ENCODE results near the gene CHST9. TPM values are rescaled to one million over a fixed set of nuclear protein-coding genes. Genes with fewer than 3 reads are reported as not detected.

CHST9 gene
- total and polyA plus RNA-seq, 12 donors: 0.22 to 11.8 (median 4.0) TPM

DNA sequence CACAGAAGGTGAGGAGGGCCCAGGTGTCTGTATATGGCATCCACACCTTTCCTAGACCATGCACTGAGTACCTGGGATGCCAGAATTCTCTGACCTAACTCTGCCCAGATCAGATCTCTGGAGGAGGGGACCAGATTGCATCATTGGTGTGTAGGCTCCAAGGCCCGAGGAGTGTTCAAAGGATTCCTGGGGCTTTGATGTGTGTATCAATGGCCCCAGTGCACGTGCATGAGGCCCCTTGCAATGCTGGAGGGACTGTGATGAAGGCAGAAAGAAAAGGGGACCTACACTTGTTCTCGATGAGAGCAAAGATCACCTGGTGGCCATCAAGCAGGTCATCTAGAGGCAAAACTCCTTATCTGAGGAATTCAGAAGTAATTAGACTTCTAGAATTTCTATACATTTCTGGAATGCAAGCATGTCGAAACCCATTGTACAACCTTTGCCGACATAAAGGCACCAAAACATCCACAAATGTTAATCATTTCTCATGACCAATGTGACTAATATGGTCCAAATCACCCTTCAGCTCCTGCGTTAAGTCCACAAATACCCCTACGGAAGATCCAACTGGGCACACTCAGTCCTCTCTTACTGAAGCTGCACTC lies 123.5 kb downstream of the CHST9 start:
- H3K27me3 ChIP-seq: no peaks in the 10 kb centered on the region
- intact Hi-C loops (cut with DNase I): loop anchor here in 2 of 10 donors (5.0 to 10.0 kb wide), 2 partner anchors 76 to 83 kb away; no protein-coding TSS in a partner anchor
- H3K9me3 ChIP-seq: no peaks in the 10 kb centered on the region
- DNase-seq: no peak
- no peak for ATAC-seq
- H3K4me3 ChIP-seq: no peak overlapping the region
- peaks cover 0 to 22% (median 5%) of the 10 kb centered on the region in 9 donors for H3K4me1 ChIP-seq
- WGBS, 2 donors: 83 to 85% methylated on average over 7 of the region's 7 CpGs
- H3K36me3 ChIP-seq: no peaks in the 10 kb centered on the region
- no peak overlapping the region for H3K27ac ChIP-seq
- TF ChIP-seq, protein P1, sequence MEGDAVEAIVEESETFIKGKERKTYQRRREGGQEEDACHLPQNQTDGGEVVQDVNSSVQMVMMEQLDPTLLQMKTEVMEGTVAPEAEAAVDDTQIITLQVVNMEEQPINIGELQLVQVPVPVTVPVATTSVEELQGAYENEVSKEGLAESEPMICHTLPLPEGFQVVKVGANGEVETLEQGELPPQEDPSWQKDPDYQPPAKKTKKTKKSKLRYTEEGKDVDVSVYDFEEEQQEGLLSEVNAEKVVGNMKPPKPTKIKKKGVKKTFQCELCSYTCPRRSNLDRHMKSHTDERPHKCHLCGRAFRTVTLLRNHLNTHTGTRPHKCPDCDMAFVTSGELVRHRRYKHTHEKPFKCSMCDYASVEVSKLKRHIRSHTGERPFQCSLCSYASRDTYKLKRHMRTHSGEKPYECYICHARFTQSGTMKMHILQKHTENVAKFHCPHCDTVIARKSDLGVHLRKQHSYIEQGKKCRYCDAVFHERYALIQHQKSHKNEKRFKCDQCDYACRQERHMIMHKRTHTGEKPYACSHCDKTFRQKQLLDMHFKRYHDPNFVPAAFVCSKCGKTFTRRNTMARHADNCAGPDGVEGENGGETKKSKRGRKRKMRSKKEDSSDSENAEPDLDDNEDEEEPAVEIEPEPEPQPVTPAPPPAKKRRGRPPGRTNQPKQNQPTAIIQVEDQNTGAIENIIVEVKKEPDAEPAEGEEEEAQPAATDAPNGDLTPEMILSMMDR (IDR thresholded peaks at IDR 0.05): no peak

DNA sequence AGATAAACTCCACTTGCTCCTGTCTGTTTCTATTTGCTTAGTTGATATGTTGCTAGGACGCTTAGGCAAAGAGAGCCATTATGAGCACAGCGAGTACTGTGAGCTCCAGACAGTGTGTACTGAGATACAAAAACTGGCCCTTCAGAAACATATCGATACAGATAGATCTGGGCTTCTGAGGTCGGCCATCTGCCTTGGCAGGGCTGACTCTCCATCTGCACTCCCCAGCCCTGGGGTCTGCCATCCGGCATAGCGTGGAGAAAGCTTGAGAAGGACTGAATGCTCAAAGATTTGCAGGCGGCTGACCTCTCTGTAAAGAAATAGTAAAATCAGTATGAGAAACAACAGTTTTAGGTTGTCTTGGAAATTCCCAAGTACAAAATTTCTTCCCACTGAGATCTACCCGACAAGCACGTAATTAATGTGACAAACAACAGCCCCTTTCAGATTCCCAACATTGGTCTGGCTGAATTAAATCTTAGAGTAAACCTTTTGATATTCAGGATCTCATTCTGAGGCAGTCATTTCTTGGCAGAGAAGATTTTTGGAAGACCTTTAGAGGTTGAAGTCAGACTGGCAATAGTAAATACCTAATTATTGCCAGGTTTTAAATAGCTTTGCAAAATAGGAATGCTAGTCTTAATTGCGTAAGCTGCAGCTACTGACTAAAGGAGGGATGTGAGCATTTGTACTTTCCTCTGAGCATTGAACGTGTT lies 127.4 kb downstream of the CHST9 start:
- no peaks in the 10 kb centered on the region for H3K27me3 ChIP-seq
- 33 to 39% methylated on average over 11 of the region's 11 CpGs for WGBS, 2 donors
- H3K9me3 ChIP-seq: no peaks in the 10 kb centered on the region
- TF ChIP-seq, protein P1 (IDR thresholded peaks at IDR 0.05): no peak
- H3K36me3 ChIP-seq: no peaks in the 10 kb centered on the region
- H3K4me1 ChIP-seq: peaks cover 0 to 19% (median 12%) of the 10 kb centered on the region in 9 donors
- H3K4me3 ChIP-seq: peak overlapping the region in 8 of 10 donors; percentile 1 to 38 (median 10)
- intact Hi-C loops (cut with DNase I): loop anchor here in 2 of 10 donors (5.0 kb wide), 1 partner anchor 85 kb away; no protein-coding TSS in a partner anchor
- ATAC-seq (peak; percentile 73 to 97 (median 94)), DNase-seq (peak in 1 of 2 donors; percentile 23)
- H3K27ac ChIP-seq: peak overlapping the region; percentile 70 to 97 (median 88)

DNA sequence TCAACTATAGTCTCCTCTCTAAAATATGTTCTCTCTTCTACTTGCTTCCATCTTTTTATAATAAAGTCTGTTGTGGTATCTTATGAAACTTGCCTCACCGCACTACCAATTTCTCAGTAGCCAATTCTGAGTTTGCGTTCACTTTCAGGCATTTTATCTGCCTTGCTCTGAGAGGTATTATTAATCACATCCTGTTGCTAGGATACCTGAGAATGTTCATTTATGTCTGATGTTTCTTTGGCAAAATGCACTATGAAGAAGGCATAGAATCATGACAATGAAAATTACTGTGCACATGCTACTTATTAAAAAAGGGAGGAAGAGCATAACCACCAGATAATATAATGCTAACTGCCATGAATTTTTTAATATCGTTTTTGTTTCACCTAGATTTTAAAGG lies 130.2 kb downstream of the CHST9 start:
- H3K4me1 ChIP-seq: peaks cover 0 to 19% (median 11%) of the 10 kb centered on the region in 9 donors
- ATAC-seq (no peak), DNase-seq (no peak)
- TF ChIP-seq, protein P1 (IDR thresholded peaks at IDR 0.05): no peak
- peak overlapping the region in 1 of 10 donors; percentile 13 for H3K27ac ChIP-seq
- peaks cover 0 to 9% (median 0%) of the 10 kb centered on the region in 11 donors for H3K9me3 ChIP-seq
- H3K36me3 ChIP-seq: no peaks in the 10 kb centered on the region
- no peak overlapping the region for H3K4me3 ChIP-seq
- H3K27me3 ChIP-seq: no peaks in the 10 kb centered on the region
- intact Hi-C loops (cut with DNase I): loop anchor here in 2 of 10 donors (5.0 kb wide), 1 partner anchor 87 kb away; no protein-coding TSS in a partner anchor
- 54 to 59% methylated on average over 3 of the region's 3 CpGs for WGBS, 2 donors

DNA sequence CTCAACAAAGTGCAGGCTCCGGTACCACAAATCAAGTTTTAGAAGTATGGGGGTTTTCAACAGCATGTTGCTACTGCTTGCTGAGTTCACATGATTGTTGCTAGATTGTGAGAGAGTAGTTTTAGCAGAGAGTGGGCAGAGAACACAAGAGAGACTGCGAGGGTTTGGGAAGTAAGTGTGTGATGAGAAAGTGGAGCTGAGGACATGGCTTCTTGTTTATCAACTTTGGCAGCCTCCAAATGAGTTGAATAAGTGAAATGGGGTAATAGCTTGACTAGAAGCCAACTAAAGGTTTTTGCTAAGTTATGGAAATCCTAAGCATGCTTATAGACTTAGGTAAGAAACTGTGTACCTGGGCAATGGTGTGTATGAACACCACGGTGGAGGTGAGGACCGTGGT lies 135.1 kb downstream of the CHST9 start:
- TF ChIP-seq, protein P1 (IDR thresholded peaks at IDR 0.05): no peak
- Histone ChIP-seq H3K27ac (peak overlapping the region in 1 of 10 donors; percentile 13), H3K27me3 (no peaks in the 10 kb centered on the region), H3K9me3 (peaks cover 0 to 9% (median 0%) of the 10 kb centered on the region in 11 donors), H3K4me1 (peaks cover 0 to 4% (median 0%) of the 10 kb centered on the region in 9 donors), H3K36me3 (no peaks in the 10 kb centered on the region), H3K4me3 (no peak overlapping the region)
- ATAC-seq (peak in 5 of 8 donors; percentile 34 to 61 (median 41)), DNase-seq (no peak)
- intact Hi-C loops (cut with DNase I): loop anchor here in 1 of 10 donors (10.0 kb wide), 1 partner anchor 125 kb away; no protein-coding TSS in a partner anchor
- WGBS, 2 donors: 76 to 81% methylated on average over 4 of the region's 4 CpGs
